Skin of body (tissue), 2 donors: Measurements from ENCODE around the gene RNF11. TPM values are rescaled to one million over a fixed set of nuclear protein-coding genes. Genes with fewer than 3 reads are reported as not detected.

Experiments used
- DNase-seq: peaks from one replicate; lab custom pipeline; 2025; lab: John Stamatoyannopoulos, UW
- total RNA-seq: library from RNA; depleted of rRNA; stranded (reverse); fragments of >200 nt; gene quantifications from one replicate; pipeline ENCODE4 v1.2.3, GENCODE V29; 2014

The RNF11 gene
- total RNA-seq, 1 donor from 2014 or later, result 85.1 TPM

- no peak for DNase-seq
These were observed 27.2 kb downstream of the RNF11 start for GRCh38 chr1:51263147-51263877.

- DNase-seq, result peak; percentile 89
These were observed 28.4 kb downstream of the RNF11 start for GRCh38 chr1:51264451-51264850.

GRCh38 chr1:51265618-51266017, 29.5 kb downstream of the RNF11 start:
- no peak for DNase-seq

DNA sequence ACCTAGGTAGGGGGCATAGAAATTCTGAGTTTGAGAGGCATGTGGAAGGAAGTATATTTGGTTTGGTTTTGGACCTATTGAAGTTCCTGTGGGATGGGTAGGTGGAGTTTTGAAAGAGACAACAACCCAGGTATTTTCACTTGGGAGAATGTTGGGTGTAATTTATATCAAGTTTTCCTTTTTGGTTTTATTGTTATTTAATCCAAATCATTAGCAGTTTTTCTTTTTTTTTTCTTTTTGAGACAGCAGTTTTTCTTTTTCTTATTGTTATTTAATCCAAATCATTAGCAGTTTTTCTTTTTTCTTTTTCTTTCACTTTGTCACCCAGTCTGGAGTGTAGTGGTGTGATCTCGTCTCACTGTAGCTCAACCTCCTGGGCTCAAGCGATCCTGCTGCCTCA, 30.1 kb downstream of the RNF11 start:
- DNase-seq, result no peak

DNA sequence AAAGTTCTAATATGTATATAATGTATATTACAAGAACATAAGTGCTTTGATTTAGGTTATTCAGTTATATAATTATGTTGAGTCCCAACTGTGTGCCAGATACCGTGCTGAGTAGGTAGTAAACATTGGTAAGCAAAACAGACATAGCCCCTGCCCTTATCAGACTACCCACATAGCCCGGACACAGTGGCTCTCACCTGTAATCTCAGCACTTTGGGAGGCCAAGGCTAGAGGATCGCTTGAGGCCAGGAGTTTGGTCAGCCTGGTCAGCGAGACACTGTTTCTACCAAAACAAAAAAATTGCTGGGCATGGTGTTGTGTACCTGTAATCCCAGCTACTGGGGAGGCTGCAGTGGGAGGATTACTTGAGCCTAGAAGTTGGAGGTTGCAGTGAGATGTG, 30.7 kb downstream of the RNF11 start:
- DNase-seq, result no peak

GRCh38 chr1:51268634-51269033, 32.6 kb downstream of the RNF11 start:
- DNase-seq, result no peak

DNA sequence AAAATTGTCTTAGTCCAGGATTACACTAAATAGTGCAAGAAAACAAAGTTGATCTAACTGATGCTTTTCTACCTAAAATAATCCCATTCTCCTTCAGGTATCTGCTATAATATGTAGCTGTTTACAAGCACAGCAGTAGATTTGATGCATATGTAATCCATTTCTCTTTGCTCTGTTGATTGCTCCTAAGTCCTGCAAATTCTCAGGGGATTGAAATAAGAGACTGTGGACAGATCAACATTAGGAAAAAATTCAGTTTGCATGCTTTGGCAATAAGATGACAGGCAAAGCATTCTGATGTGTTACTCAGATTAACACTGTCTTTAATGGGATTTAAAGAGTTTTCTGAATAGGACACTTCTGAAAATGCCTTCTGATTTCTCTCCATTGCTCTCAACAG, 34.7 kb downstream of the RNF11 start:
- peak; percentile 38 for DNase-seq

- no peak for DNase-seq
These were observed 36.8 kb downstream of the RNF11 start for GRCh38 chr1:51272916-51273315.

- DNase-seq, result no peak
These were observed 38.6 kb downstream of the RNF11 start for GRCh38 chr1:51274676-51275075.

GRCh38 chr1:51276286-51276685, 40.2 kb downstream of the RNF11 start:
- no peak for DNase-seq

DNA sequence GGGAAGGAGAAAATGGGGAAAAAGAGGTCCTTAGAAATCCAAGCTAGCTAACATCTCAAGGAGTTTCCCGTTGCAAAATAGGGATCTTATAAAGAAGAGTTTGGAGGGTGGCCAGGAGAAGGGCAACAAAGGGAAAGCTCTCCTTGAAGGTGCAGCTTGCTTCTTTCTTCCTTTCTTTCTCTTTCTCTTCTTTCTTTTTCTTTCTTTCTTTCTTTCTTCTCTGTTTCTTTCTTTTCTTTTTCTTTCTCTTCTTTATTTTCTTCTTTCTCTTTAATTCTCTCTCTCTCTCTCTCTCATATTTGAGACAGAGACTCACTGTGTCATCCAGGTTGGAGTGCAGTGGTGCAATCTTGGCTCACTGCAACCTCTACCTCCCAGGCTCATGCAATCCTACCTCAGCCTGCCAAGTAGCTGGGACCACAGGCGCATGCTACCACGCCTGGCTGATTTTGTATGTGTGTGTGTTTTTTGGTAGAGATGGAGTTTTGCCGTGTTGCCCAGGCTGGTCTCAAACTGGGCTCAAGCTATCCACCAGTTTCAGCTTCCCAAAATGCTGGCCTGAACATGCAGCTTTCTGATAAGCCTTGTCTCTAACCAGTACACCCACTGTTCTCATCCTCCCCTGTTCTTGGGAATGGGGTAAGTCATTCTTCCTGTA, 44.4 kb downstream of the RNF11 start:
- DNase-seq, result no peak

DNA sequence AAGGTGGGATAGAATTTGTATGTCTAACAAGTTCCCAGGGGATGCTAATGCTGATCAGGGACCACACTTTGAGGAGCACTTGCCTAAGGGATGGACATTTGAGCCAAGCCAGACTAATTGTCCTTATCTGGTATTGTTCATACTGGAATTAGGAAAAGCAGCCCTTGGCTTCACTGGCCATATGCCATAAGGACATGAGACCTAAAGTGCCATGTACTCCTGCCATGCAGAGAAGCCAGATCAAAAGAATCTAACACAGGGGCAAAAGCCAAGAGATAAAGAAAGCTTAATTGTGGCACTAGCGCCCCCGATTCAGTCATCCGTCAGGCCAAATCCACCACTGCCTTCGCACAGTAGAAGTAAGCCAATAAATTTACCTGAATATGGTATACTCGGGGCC, 45.7 kb downstream of the RNF11 start:
- no peak for DNase-seq

DNA sequence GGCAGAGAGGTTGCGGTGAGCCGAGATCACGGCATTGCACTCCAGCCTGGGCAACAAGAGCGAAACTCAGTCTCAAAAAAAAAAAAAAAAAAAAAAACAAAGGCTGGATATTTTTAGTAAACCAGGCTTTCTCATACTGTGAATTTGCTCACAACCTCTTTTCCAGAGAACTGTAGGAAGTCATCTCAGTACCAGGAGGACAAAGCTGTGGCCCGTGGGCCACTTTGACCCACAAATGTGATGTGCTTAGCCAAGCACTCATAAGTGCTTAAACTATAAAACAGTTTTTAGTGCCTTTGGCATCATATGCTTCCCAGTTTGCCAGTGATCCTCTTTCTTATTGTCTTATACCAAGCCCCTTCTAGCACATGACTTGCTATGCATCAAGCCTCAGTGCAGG, 46.5 kb downstream of the RNF11 start:
- no peak for DNase-seq

GRCh38 chr1:51283979-51284378, 47.9 kb downstream of the RNF11 start:
- no peak for DNase-seq

DNA sequence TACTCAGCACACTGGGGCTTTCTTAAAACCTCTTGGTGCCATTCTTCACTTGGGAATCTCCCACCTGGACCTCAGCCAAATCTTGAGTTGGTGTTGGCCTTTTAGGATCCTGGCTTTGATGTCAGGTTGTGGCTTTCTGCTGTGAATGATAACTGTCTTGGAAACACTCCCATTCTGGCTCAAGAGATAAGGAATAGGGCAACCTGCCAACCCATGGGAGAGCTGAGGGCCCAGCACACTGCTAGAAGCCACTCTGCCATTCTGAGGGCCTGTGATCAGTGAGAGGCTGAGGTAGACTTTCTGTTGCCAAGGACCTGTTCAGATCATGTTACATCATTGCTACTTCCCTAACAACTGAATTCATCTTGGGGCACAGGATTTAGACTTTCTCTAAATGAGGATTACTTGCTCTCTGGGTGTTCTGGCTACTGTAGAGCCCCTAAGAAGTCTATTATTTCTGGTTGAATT, 48.4 kb downstream of the RNF11 start:
- no peak for DNase-seq

DNA sequence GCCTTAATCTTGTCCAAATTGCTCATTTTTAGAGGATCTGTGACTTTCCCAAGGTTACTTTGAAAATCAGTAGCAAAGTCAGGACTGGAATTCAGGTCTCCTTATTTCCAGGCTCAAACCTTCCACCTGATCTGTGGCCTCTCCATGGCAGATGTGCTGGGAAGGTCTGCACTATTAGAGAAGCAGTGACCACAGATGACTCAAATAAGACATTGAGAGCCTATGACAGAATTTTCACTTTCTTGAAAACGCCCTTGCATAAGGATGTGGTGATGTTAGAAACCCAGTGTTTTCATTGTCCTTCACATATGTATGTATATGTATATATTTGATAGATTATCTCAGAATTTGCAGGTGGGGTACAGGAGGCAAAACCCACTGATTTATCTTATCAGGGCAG, 49.0 kb downstream of the RNF11 start:
- no peak for DNase-seq

GRCh38 chr1:51287966-51288365, 51.9 kb downstream of the RNF11 start:
- DNase-seq, result no peak

DNA sequence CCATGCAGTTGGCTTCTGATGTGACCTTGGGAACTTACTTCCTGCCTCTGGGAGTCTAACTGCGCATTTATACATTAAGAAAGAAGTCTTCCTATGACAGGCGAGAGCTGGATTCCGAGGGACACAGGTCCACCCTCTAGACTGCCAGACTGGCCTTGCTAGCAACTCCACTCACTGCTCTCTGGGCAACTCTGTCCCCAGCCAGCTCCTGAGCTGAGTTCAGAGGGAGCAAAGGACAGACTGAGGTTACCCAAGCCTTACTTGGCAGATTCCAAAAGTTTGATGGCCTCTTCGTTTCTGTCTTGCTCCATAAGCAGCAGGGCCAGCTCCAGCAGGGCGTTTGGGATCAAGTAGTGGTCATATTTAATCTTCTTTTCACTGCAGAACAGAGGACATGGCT, 52.5 kb downstream of the RNF11 start:
- no peak for DNase-seq

- no peak for DNase-seq
These were observed 53.8 kb downstream of the RNF11 start for GRCh38 chr1:51289676-51290488.

DNA sequence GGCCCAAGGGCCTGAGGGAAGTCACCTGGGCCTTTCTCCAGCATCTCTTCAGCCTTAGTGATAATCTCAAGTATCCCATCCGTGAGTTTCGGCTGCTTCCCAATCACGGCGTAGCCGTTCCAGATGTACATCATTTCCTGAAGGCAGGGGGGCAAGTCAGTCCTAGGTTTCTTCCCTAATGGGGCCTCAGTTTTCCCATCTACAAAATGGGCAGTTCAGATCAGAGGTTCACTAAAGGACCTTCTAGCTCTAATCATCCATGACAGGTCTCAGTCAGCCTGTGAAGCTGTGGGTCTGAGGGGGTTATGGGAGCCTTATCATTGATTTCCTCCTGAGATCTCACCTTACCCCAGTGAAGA, 54.4 kb downstream of the RNF11 start:
- DNase-seq, result no peak

DNA sequence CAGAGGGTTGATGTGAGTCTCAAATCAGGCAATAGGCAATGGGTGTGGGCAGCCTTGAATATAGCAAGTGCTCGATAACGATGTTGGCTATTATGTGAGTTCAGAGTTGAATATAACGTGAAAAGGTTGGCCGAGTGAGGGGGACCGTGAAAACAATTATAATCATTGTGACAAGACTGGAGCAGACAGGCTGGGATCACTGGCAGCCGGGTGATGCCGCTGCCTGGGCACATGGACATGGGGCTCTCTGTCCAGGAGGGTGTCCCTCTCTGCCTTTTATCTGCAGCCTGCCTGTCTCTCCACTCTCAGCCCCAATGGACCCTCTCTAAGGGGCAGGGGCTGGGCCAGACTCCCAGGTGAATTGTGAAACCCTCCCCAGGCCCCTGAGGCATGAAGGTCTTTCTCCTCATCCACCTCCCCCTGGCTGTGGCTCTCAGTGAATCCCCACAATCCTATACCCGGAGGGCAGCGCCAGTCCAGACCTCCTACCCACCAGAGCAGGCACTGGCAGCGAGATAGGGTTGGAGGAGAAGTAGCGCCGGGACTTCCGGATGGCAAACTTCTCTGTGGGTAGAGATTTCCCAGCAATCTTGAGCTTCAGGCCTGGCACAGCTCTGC, 57.9 kb downstream of the RNF11 start:
- DNase-seq, result no peak
